HFFc6 (cell line): ENCODE measurements around the gene CH25H. TPM values are rescaled to one million over a fixed set of nuclear protein-coding genes. Genes with fewer than 3 reads are reported as not detected.

Experiments
- DNase-seq: peaks from one replicate; pipeline ENCODE4 v3.0.0-alpha.2; 2018
- H3K27ac Mint-ChIP-seq: 2 replicates; pipeline ENCODE4 v1.8.0; 2020; ENCODE audit warnings: mild to moderate bottlenecking, mixed read lengths
- H3K27me3 Mint-ChIP-seq: 2 replicates; pipeline ENCODE4 v1.8.0; 2021; ENCODE audit warnings: mild to moderate bottlenecking, moderate library complexity, mixed read lengths; ENCODE audit not compliant: insufficient read depth
- H3K36me3 Mint-ChIP-seq: 2 replicates; pipeline ENCODE4 v1.8.0; 2021; ENCODE audit warnings: low read depth, mixed read lengths
- H3K4me1 Mint-ChIP-seq: 2 replicates; pipeline ENCODE4 v1.8.0; 2020; ENCODE audit warnings: low read depth, mixed read lengths
- H3K4me3 Mint-ChIP-seq: 2 replicates; pipeline ENCODE4 v1.8.0; 2020; ENCODE audit warnings: mild to moderate bottlenecking, moderate library complexity, mixed read lengths
- H3K9me3 Mint-ChIP-seq: 2 replicates; pipeline ENCODE4 v1.8.0; 2020; ENCODE audit warnings: mild to moderate bottlenecking, mixed read lengths
- CTCF ChIP-seq: fragments of 200-600 bp; sonication (generic); IDR thresholded peaks from 2 replicates; pipeline ENCODE4 v1.5.0; 2021; ENCODE audit warnings: antibody characterized with exemption, mild to moderate bottlenecking
- total RNA-seq, 6 experiments: library from RNA; stranded (reverse); fragmentation: NEBNext Ultra II Directional; extraction: Animal tissue kit (Norgen Biotek cat#: 25700); gene quantifications; 2 replicates in 1 of 6; 3 replicates in 5 of 6; pipeline ENCODE4 v1.2.3, GENCODE V29; 2021

Gene CH25H
- total RNA-seq, 6 experiments from 2014 or later: 0.09 to 0.18 (median 0.12) TPM; not detected in 1

- Mint-ChIP-seq H3K27me3 (no peaks in the 10 kb centered on the region; the same call in 1 of the 2 replicates), H3K9me3 (no peaks in the 10 kb centered on the region), H3K36me3 (peaks cover 25% of the 10 kb centered on the region), H3K27ac (no peak overlapping the region), H3K4me1 (no peaks in the 10 kb centered on the region), H3K4me3 (no peak overlapping the region)
- TF ChIP-seq CTCF: no peak
- DNase-seq: no peak
Measured at GRCh38 chr10:89242840-89243568, 35.9 kb upstream of the CH25H start.

GRCh38 chr10:89242345-89242684 lies 35.2 kb upstream of the CH25H start:
- Mint-ChIP-seq H3K4me3 (no peak overlapping the region), H3K27ac (no peak overlapping the region)

GRCh38 chr10:89241486-89242344 lies 34.6 kb upstream of the CH25H start:
- no peak overlapping the region for H3K27ac Mint-ChIP-seq
- no peaks in the 10 kb centered on the region for H3K9me3 Mint-ChIP-seq
- H3K4me3 Mint-ChIP-seq: no peak overlapping the region
- H3K36me3 Mint-ChIP-seq: peaks cover 25% of the 10 kb centered on the region
- no peak for DNase-seq
- H3K4me1 Mint-ChIP-seq: peaks cover 1% of the 10 kb centered on the region
- H3K27me3 Mint-ChIP-seq: no peaks in the 10 kb centered on the region; the same call in 1 of the 2 replicates
- TF ChIP-seq CTCF: no peak

More at GRCh38 chr10:89242345-89242684, 35.2 kb upstream of the CH25H start:
- no peaks in the 10 kb centered on the region for H3K4me1 Mint-ChIP-seq
- no peak for DNase-seq
- H3K36me3 Mint-ChIP-seq: peaks cover 25% of the 10 kb centered on the region
- no peaks in the 10 kb centered on the region; the same call in 1 of the 2 replicates for H3K27me3 Mint-ChIP-seq
- TF ChIP-seq CTCF: no peak
- H3K9me3 Mint-ChIP-seq: no peaks in the 10 kb centered on the region

GRCh38 chr10:89241026-89241425 lies 33.9 kb upstream of the CH25H start:
- no peak overlapping the region for H3K27ac Mint-ChIP-seq
- H3K4me3 Mint-ChIP-seq: no peak overlapping the region
- H3K36me3 Mint-ChIP-seq: peaks cover 30% of the 10 kb centered on the region
- peaks cover 8% of the 10 kb centered on the region for H3K4me1 Mint-ChIP-seq
- no peak for DNase-seq
- no peaks in the 10 kb centered on the region for H3K9me3 Mint-ChIP-seq
- no peak for TF ChIP-seq CTCF
- H3K27me3 Mint-ChIP-seq: no peaks in the 10 kb centered on the region; the same call in 1 of the 2 replicates

GRCh38 chr10:89240519-89240918 lies 33.4 kb upstream of the CH25H start:
- no peaks in the 10 kb centered on the region; the same call in 1 of the 2 replicates for H3K27me3 Mint-ChIP-seq
- no peak for TF ChIP-seq CTCF
- H3K27ac Mint-ChIP-seq: no peak overlapping the region
- peaks cover 30% of the 10 kb centered on the region for H3K36me3 Mint-ChIP-seq
- no peaks in the 10 kb centered on the region for H3K9me3 Mint-ChIP-seq
- H3K4me3 Mint-ChIP-seq: no peak overlapping the region
- DNase-seq: no peak
- H3K4me1 Mint-ChIP-seq: peaks cover 13% of the 10 kb centered on the region
